ENCODE measurements around the gene TUT1. TPM values are rescaled to one million over a fixed set of nuclear protein-coding genes. Genes with fewer than 3 reads are reported as not detected.

The TUT1 gene
- total and polyA plus RNA-seq, 2 of the 4 experiments (the other 2 are of a cell fraction): 4.3 to 10.1 TPM

DNA sequence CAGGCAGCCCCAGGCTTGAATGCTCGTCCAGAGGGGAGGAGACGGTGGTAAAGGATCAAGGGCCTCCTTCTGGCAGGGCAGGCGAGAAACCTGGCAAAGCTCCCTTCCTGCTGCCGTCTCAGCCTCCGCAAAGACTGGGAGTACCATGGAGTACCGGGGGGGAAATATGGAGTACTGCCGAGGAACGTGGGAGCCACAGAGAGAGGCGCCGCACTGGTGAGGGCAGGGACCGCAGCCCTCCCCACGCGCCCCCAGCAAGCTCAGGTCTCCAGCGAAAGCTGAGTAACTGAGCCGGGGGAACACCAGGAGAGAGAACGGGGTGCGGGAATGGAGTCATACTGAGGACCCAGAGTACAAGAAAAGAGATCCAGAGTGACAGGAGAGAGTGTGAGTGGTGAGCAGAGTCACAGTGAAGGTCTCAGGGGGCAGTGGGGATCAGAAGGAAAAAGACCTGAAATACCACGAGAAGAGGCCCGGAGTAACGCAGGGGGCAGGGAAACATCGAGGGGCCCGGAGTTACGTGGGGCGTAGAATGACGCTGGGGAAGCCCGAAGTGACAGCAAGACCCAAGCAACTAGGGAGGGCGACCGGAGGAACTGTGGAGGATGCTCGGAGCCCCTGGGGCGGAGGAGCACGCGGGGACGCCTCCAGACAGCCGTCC, 20.5 kb upstream of the TUT1 start:
- H4K20me1 ChIP-seq (ENCODE audit: insufficient read depth, low read length): peaks cover 11% of the 10 kb centered on the region
- no peaks in the 10 kb centered on the region for H3K9me1 ChIP-seq (ENCODE audit: insufficient read depth, low read length)
- peak overlapping the region; percentile 21; the same call in 1 of the 2 replicates for H2BK120ac ChIP-seq (ENCODE audit: low read depth, low read length)
- H2AFZ ChIP-seq (replicated peaks; ENCODE audit: low read length, poor library complexity): peak overlapping the region; percentile 84
- peak; percentile 60 for DNase-seq
- H4K5ac ChIP-seq (ENCODE audit: low read depth, low read length): peak overlapping the region; percentile 86
- H4K91ac ChIP-seq (ENCODE audit: insufficient read depth, low read depth, low read length): peak overlapping the region; percentile 53
- peaks cover 14 to 21% of the 10 kb centered on the region in 2 experiments; a peak in 3 of 4 replicates for H3K79me1 ChIP-seq (ENCODE audit: low read depth in 1 of 2, low read length in 2 of 2)
- ChIA-PET POLR2A (ENCODE audit: unreplicated experiment) (interaction anchor here (0.6 kb wide), 1 partner anchor 34 kb away, joined by 7 read pairs; no protein-coding TSS in a partner anchor), CTCF (interaction anchor here (0.6 to 1.9 kb wide), 6 partner anchors 10 to 53 kb away, joined by 3 to 4 read pairs (median 3); partner anchors contain the start of genes B3GAT3, C11orf98, CSKMT and TUT1)
- H3K14ac ChIP-seq (replicated peaks; ENCODE audit: low read depth, low read length): peak overlapping the region; percentile 62
- H3K18ac ChIP-seq (ENCODE audit: low read depth, low read length): peak overlapping the region; percentile 91
- H4K8ac ChIP-seq (ENCODE audit: low read depth in 2 of 2, low read length in 2 of 2): peak overlapping the region; percentile 4 to 83; a peak in 2 of 4 replicates
- peak overlapping the region; percentile 76 for H3K9ac ChIP-seq (ENCODE audit: low read depth, low read length)
- peak overlapping the region; percentile 98 for H3K4me2 ChIP-seq (ENCODE audit: low read depth, low read length)
- H3K9me3 ChIP-seq (ENCODE audit: control insufficient read depth, insufficient read depth, low read length): no peaks in the 10 kb centered on the region
- BruUV-seq (replicated peaks): no TSS peak
- peak overlapping the region; percentile 79 for H3K4ac ChIP-seq (ENCODE audit: low read depth, low read length)
- TF ChIP-seq MXI1 (IDR thresholded peaks at IDR 0.05; ENCODE audit: borderline replicate concordance, low read depth, low read length) (0 out of 2 replicates have a peak, but pooled peaks have one; percentile 43), MAZ (IDR thresholded peaks at IDR 0.05; ENCODE audit: borderline replicate concordance, low read depth, low read length) (peak; percentile 36; the same call in 1 of the 2 replicates), RCOR1 (IDR thresholded peaks at IDR 0.05; ENCODE audit: insufficient replicate concordance, low read length) (no peak), RFX5 (IDR thresholded peaks at IDR 0.05; ENCODE audit: low read depth, low read length) (no peak)
- peaks cover 10% of the 10 kb centered on the region for H3K4me1 ChIP-seq (ENCODE audit: control insufficient read depth, insufficient read depth, low read length)
- H3K4me3 ChIP-seq (ENCODE audit: insufficient read depth, low read depth, low read length): peak overlapping the region; percentile 78
- peak overlapping the region; percentile 55 for H3K27ac ChIP-seq (ENCODE audit: insufficient read depth, low read length)
- WGBS, 2 experiments (ENCODE audit: extremely low coverage in 2 of 2, insufficient read length in 1 of 2): 1% methylated on average over 11 of the region's 34 CpGs; no CpG with 5 or more reads in 1 of the 2 experiments
- peaks cover 31% of the 10 kb centered on the region for H3K36me3 ChIP-seq (ENCODE audit: control insufficient read depth, insufficient read depth, low read length)
- peak overlapping the region; percentile 3; the same call in 1 of the 3 replicates for H2BK15ac ChIP-seq (ENCODE audit: low read depth, low read length)
- H2AK9ac ChIP-seq (replicated peaks; ENCODE audit: low read depth, low read length, poor library complexity): peak overlapping the region; percentile 91
- no peak overlapping the region for H2BK20ac ChIP-seq (ENCODE audit: low read depth, low read length)
- H3K27me3 ChIP-seq (ENCODE audit: control insufficient read depth, insufficient read depth, low read length): no peaks in the 10 kb centered on the region
- peak overlapping the region; percentile 54; the same call in 1 of the 2 replicates for H3K56ac ChIP-seq (ENCODE audit: extremely low read depth, insufficient read depth, low read length)
- H2BK5ac ChIP-seq (ENCODE audit: low read depth, low read length, poor library complexity, severe bottlenecking): peak overlapping the region; percentile 66
- peak; percentile 6 for ATAC-seq (ENCODE audit: low read depth)
- dilution Hi-C loops (cut with HindIII; ENCODE audit: low sequenced_read_pairs, unreplicated experiment) (no loop called here), intact Hi-C loops (cut with micrococcal nuclease) (loop anchor here (5.0 kb wide), 1 partner anchor 250 kb away; no protein-coding TSS in a partner anchor), in situ Hi-C loops (cut with MboI; ENCODE audit: low sequenced_read_pairs) (no loop called here)
- H2AK5ac ChIP-seq (ENCODE audit: low read depth, low read length): peak overlapping the region; percentile 30
- H3K23ac ChIP-seq (ENCODE audit: low read depth, low read length): peak overlapping the region; percentile 82
